ENCODE data around the gene PTGFRN.

DNA sequence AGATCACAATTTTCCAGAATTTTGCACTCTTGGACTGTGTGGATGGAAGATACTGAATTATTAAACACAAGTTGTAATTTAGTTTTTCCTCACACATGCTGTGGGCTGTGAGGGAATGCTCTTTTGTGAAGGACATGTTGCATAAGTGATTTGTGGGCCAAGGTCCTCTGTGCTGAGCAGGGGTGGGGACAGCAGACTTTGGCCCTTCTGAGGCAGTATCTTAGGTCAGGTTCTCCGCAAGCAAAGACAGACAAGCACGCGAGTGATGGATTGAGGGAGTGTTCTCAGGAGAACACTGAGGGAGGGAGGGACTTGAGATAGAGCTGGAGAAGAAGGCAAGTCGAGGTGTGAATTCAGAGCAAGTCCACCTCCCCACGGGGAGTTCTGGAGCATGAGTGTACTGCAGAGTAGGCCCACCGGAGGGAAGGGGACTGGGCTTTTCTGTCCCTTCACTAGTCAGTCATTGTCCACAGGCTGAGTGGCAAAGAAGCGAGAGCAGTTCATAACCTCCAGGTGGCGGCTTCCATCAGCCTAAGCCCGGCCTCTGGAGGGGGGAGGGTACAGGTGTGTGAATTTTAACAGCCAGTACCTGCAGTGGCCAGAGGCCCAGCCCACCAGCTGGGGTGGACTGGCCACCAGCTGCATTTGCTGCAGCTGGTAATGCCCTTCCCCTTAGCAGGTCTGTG is 72.7 kb downstream of the PTGFRN start:
- TF ChIP-seq RNF2 (IDR thresholded peaks at IDR 0.05) (no peak), ESRRA (IDR thresholded peaks at IDR 0.05; ENCODE audit: borderline replicate concordance, low read depth) (no peak), POLR2AphosphoS5 (IDR thresholded peaks at IDR 0.05; ENCODE audit: control insufficient read depth, insufficient read depth, low read depth, low read length) (no peak), NCOR1 (IDR thresholded peaks at IDR 0.05) (no peak), ZNF830 (CRISPR knock-in tag; IDR thresholded peaks at IDR 0.05) (no peak), SETDB1 (IDR thresholded peaks at IDR 0.05; ENCODE audit: low read length) (no peak), CHD4 (IDR thresholded peaks at IDR 0.05; ENCODE audit: insufficient read depth, insufficient replicate concordance, low read depth, low read length, poor library complexity, severe bottlenecking) (no peak)
- TF ChIP-seq, protein P1, sequence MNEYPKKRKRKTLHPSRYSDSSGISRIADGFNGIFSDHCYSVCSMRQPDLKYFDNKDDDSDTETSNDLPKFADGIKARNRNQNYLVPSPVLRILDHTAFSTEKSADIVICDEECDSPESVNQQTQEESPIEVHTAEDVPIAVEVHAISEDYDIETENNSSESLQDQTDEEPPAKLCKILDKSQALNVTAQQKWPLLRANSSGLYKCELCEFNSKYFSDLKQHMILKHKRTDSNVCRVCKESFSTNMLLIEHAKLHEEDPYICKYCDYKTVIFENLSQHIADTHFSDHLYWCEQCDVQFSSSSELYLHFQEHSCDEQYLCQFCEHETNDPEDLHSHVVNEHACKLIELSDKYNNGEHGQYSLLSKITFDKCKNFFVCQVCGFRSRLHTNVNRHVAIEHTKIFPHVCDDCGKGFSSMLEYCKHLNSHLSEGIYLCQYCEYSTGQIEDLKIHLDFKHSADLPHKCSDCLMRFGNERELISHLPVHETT (CRISPR knock-in tag; conservative IDR thresholded peaks at IDR 0.05 in 1 of 2, IDR thresholded peaks at IDR 0.05 in 1 of 2) = no peak
- TF ChIP-seq, protein P2, sequence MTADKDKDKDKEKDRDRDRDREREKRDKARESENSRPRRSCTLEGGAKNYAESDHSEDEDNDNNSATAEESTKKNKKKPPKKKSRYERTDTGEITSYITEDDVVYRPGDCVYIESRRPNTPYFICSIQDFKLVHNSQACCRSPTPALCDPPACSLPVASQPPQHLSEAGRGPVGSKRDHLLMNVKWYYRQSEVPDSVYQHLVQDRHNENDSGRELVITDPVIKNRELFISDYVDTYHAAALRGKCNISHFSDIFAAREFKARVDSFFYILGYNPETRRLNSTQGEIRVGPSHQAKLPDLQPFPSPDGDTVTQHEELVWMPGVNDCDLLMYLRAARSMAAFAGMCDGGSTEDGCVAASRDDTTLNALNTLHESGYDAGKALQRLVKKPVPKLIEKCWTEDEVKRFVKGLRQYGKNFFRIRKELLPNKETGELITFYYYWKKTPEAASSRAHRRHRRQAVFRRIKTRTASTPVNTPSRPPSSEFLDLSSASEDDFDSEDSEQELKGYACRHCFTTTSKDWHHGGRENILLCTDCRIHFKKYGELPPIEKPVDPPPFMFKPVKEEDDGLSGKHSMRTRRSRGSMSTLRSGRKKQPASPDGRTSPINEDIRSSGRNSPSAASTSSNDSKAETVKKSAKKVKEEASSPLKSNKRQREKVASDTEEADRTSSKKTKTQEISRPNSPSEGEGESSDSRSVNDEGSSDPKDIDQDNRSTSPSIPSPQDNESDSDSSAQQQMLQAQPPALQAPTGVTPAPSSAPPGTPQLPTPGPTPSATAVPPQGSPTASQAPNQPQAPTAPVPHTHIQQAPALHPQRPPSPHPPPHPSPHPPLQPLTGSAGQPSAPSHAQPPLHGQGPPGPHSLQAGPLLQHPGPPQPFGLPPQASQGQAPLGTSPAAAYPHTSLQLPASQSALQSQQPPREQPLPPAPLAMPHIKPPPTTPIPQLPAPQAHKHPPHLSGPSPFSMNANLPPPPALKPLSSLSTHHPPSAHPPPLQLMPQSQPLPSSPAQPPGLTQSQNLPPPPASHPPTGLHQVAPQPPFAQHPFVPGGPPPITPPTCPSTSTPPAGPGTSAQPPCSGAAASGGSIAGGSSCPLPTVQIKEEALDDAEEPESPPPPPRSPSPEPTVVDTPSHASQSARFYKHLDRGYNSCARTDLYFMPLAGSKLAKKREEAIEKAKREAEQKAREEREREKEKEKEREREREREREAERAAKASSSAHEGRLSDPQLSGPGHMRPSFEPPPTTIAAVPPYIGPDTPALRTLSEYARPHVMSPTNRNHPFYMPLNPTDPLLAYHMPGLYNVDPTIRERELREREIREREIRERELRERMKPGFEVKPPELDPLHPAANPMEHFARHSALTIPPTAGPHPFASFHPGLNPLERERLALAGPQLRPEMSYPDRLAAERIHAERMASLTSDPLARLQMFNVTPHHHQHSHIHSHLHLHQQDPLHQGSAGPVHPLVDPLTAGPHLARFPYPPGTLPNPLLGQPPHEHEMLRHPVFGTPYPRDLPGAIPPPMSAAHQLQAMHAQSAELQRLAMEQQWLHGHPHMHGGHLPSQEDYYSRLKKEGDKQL (CRISPR knock-in tag; IDR thresholded peaks at IDR 0.05; ENCODE audit: borderline replicate concordance) = no peak
- TF ChIP-seq, protein P3, sequence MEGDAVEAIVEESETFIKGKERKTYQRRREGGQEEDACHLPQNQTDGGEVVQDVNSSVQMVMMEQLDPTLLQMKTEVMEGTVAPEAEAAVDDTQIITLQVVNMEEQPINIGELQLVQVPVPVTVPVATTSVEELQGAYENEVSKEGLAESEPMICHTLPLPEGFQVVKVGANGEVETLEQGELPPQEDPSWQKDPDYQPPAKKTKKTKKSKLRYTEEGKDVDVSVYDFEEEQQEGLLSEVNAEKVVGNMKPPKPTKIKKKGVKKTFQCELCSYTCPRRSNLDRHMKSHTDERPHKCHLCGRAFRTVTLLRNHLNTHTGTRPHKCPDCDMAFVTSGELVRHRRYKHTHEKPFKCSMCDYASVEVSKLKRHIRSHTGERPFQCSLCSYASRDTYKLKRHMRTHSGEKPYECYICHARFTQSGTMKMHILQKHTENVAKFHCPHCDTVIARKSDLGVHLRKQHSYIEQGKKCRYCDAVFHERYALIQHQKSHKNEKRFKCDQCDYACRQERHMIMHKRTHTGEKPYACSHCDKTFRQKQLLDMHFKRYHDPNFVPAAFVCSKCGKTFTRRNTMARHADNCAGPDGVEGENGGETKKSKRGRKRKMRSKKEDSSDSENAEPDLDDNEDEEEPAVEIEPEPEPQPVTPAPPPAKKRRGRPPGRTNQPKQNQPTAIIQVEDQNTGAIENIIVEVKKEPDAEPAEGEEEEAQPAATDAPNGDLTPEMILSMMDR (IDR thresholded peaks at IDR 0.05 in 2 of 3, conservative IDR thresholded peaks at IDR 0.05 in 1 of 3; ENCODE audit: insufficient read depth in 2 of 3, low read depth in 1 of 3, low read length in 3 of 3) = peak in 2 of 3 experiments; percentile 14 to 17; a peak in 1 of 6 replicates
